Limb (tissue), 2 donors: ENCODE data around the gene TBC1D10A.

Experiments
- DNase-seq, 2 donors: peaks; one replicate each; pipeline ENCODE4 v3.0.0-alpha.2; 2016; ENCODE audit errors: extremely low spot score in 2 of 2

The TBC1D10A gene

DNA sequence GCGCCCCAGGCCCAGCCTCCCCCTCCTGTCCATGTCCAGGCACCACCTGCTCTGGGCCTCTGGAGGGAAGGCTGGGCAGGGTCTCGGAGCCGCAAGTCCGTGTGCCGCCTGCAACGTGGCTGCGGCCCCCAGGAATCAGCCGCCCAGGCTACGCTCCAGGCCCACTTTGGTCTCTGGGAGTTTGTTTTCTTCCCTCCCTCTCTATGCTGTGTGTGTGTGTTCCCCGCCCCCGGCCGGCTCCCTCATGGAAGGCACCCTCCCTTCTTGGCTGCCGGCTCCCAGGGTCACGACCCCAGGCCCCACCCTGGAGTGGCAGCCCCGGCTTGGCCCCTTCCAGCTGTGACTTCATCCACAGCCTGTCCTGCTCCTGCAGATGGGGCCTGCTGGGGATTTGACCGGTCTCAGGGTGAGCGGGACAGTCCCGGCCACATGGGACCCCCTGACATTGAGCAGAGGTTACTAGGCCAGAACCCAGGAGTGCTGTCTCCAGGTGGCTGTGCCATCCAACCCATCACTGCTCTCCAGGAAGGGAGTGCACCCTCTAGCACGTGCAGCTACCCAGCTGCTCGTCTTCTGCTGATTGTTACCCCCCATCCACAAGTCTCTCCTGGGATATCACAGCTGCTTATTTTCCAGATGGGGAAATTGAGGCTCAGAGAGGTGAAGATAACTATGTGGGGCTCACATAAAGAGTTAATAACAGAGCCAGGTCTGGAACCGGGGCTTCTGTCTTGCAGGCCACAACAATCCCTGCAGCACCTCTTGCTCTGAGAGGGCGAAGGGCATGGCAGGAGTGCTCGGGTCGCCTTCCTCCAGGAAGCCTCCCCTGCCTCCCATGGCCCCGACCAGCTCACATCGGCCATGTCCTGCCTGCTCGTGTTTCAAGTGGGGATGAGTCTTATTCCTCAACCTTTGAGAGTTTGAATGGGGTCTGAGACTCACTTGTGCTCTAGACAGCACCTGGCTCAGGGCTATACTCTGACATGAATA is 77.4 kb downstream of the TBC1D10A start:
- no peak for DNase-seq

DNA sequence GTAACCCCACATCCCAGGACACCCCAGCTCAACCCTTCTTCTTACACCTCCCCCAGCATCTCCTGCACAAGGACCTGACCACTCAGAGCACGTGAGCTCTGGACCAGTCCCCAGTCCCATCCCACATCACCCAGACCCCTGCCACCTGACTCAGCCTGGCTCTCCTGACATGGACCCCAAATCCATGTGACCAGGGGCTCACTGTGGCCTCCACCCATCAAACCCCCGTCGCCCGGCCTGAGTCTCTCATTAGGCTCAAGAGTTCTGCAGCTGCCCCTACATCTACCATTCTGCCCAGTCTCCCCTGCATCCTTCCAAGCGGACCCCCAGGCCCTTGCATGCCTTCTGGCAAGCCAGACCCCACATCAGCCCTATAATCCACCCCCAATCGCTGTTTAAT is 78.3 kb downstream of the TBC1D10A start:
- DNase-seq, result no peak

DNA sequence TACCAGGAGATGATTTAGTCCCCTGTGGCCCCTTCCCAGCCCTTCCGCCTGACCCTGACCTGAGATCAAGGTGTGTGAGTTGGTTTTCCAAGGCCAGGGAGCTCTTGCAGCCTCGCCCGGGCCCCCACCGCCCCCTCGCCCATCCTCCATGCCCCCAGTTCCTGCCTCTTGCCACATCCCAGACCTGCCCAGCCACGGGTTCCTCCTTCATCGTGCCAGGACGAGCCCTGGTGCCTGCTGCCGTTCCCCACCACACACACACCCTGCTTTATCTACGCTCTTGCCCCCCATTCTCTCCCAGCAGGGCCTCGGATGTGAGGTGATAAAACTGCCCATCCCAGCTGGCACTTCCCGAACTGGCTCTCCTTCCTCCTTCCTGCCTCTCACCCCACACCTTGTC is 78.8 kb downstream of the TBC1D10A start:
- DNase-seq, result no peak

GRCh38 chr22:30247561-30247960 is 79.2 kb downstream of the TBC1D10A start:
- DNase-seq, result no peak

- DNase-seq, result no peak
Measured at GRCh38 chr22:30246814-30247376, 79.8 kb downstream of the TBC1D10A start.

GRCh38 chr22:30245985-30246813 is 80.5 kb downstream of the TBC1D10A start, which contains the start of gene LIF:
LIF (minus strand) TSS chr22:30246759; CDS start chr22:30246695, 64 bp downstream.
- peak in 1 of 2 donors; percentile 67 for DNase-seq

DNA sequence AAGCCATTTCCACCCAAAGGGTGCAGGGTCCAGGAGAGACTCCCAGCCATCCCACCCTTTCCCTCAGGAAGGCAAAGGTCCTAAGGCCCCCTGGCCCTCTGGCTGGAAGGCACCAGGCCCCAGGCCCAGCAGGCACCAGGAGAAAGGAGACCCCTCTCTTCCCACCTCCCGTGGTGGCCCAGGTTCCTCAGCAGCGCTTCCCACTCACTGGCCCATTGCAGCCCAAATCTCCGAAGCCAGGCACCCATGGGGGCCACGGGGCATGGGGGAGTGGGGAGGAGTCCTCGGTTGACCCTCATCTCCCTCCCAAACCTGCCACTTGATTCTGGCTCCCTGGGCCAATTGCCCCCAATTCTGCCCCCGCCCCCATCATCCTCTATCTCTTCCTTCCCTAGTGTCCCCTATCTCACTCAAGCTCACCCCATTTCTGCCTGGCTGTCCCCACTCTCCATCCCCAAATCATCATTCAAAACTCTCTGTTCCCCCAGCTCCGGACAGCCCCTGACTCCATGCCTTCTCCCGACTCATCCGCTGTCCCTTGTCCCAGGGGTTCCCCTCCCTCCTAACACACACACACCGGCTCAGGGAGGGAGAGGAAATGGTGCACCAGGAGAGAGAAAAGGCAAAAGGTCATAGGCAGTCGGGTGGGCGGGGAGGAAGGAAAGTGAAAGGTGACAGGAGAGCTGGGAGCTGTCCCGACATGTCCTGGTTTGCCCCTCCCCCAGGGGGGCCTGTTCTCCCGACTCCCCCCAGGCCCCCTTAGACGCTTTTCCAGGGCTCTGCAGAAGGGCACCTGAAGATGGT is 81.4 kb downstream of the TBC1D10A start:
- DNase-seq, result no peak

- DNase-seq, result no peak
Measured at GRCh38 chr22:30244641-30245040, 82.1 kb downstream of the TBC1D10A start.

- DNase-seq, result no peak
Measured at GRCh38 chr22:30244066-30244465, 82.7 kb downstream of the TBC1D10A start.

DNA sequence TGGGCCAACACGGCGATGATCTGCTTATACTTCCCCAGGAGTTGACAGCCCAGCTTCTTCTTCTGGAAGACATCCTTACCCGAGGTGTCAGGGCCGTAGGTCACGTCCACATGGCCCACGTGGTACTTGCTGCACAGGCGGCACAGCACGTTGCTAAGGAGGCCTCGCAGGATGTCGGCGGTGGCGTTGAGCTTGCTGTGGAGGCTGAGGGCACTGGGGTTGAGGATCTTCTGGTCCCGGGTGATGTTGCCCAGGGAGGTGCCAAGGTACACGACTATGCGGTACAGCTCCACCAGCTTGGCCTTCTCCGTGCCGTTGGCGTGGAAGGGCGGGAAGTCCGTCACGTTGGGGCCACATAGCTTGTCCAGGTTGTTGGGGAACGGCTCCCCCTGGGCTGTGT is 83.1 kb downstream of the TBC1D10A start:
- no peak for DNase-seq
